ENCODE measurements around the gene EIPR1.
"Not testable (repeated sequence)": the region's sequence is repeated elsewhere in the genome, so short reads cannot be mapped to it uniquely, and the experiment has no call there.

Gene EIPR1

GRCh38 chr2:3199627-3200345, 177.8 kb downstream of the EIPR1 start:
- H3K4me3 ChIP-seq (ENCODE audit: low read depth, low read length) = no peak overlapping the region
- no peak for DNase-seq
- no peak for TF ChIP-seq CTCF (IDR thresholded peaks at IDR 0.05; ENCODE audit: low read depth, low read length)

GRCh38 chr2:3198671-3199192, 178.9 kb downstream of the EIPR1 start:
- H3K4me1 ChIP-seq = peaks cover 13% of the 10 kb centered on the region
- not testable (repeated sequence) for DNase-seq; H3K27me3 ChIP-seq; H3K9me3 ChIP-seq; H3K4me3 ChIP-seq (ENCODE audit: low read depth, low read length); H3K36me3 ChIP-seq

More at GRCh38 chr2:3199627-3200345, 177.8 kb downstream of the EIPR1 start:
- Histone ChIP-seq H3K36me3 (no peaks in the 10 kb centered on the region; the same call in 1 of the 2 replicates), H3K4me1 (peaks cover 7% of the 10 kb centered on the region; the same call in 1 of the 2 replicates), H3K9me3 (no peaks in the 10 kb centered on the region), H3K27me3 (no peaks in the 10 kb centered on the region)

GRCh38 chr2:3198119-3198518, 179.5 kb downstream of the EIPR1 start:
- H3K4me3 ChIP-seq (ENCODE audit: low read depth, low read length) = no peak overlapping the region
- peaks cover 19% of the 10 kb centered on the region for H3K4me1 ChIP-seq
- DNase-seq = peak; percentile 40
- H3K36me3 ChIP-seq = peaks cover 7% of the 10 kb centered on the region
- H3K27me3 ChIP-seq = no peaks in the 10 kb centered on the region
- no peaks in the 10 kb centered on the region for H3K9me3 ChIP-seq
- TF ChIP-seq CTCF (IDR thresholded peaks at IDR 0.05; ENCODE audit: low read depth, low read length) = peak; percentile 47

GRCh38 chr2:3197308-3197707, 180.3 kb downstream of the EIPR1 start:
- no peak for TF ChIP-seq CTCF (IDR thresholded peaks at IDR 0.05; ENCODE audit: low read depth, low read length)
- Histone ChIP-seq H3K4me3 (ENCODE audit: low read depth, low read length) (no peak overlapping the region), H3K27me3 (no peaks in the 10 kb centered on the region), H3K9me3 (no peaks in the 10 kb centered on the region), H3K4me1 (peaks cover 22% of the 10 kb centered on the region), H3K36me3 (peaks cover 12% of the 10 kb centered on the region)
- DNase-seq = no peak

DNA sequence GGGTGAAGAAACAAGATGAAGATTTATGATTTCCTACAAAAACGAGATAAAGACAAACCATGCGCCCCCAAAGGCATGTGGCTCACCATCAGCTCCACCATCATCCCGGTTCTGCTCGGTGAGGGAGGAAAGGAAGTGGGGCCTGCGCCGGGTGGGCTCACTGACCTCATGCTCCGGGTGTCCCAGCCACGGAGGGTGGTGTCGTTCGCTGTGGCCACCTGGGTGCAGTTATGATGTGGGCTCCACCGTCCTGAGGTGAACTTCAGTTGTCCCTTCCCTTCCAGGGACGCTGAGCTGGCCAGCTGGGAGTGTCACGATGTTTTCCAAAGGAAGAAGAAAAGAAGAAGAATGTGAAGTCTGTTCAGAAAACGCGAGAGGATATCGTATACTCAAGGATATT, 180.9 kb downstream of the EIPR1 start:
- Histone ChIP-seq H3K9me3 (no peaks in the 10 kb centered on the region), H3K4me3 (ENCODE audit: low read depth, low read length) (no peak overlapping the region), H3K27me3 (no peaks in the 10 kb centered on the region), H3K4me1 (peaks cover 22% of the 10 kb centered on the region), H3K36me3 (peaks cover 18% of the 10 kb centered on the region)
- TF ChIP-seq CTCF (IDR thresholded peaks at IDR 0.05; ENCODE audit: low read depth, low read length) = no peak
- DNase-seq = no peak

- Histone ChIP-seq H3K27me3 (no peaks in the 10 kb centered on the region), H3K4me3 (ENCODE audit: low read depth, low read length) (no peak overlapping the region), H3K9me3 (no peaks in the 10 kb centered on the region), H3K36me3 (peaks cover 22% of the 10 kb centered on the region), H3K4me1 (peaks cover 22% of the 10 kb centered on the region)
- DNase-seq = no peak
- no peak for TF ChIP-seq CTCF (IDR thresholded peaks at IDR 0.05; ENCODE audit: low read depth, low read length)
These were observed 181.8 kb downstream of the EIPR1 start for GRCh38 chr2:3195641-3196476.
